Measurements from ENCODE around the gene SRGAP3. TPM values are rescaled to one million over a fixed set of nuclear protein-coding genes. Genes with fewer than 3 reads are reported as not detected.

The SRGAP3 gene
- total and polyA plus RNA-seq, 2 donors (not counting 1 experiment from before 2014, with no cell fraction given) = 1.4 to 1.5 TPM

- Histone ChIP-seq H3K9ac (ENCODE audit: low read length) (no peak overlapping the region), H3K9me3 (ENCODE audit: control extremely low read depth in 1 of 3, control insufficient read depth in 2 of 3, insufficient read depth in 1 of 3, low read length in 2 of 3) (no peaks in the 10 kb centered on the region), H3K79me2 (ENCODE audit: control insufficient read depth, insufficient read depth, low read length) (no peaks in the 10 kb centered on the region), H3K4me1 (ENCODE audit: control insufficient read depth in 2 of 2, insufficient read depth in 2 of 2, low read length in 2 of 2) (no peaks in the 10 kb centered on the region), H3K27ac (ENCODE audit: low read length in 2 of 2) (no peak overlapping the region), H3K4me2 (replicated peaks; ENCODE audit: low read depth, low read length, poor library complexity, severe bottlenecking) (no peak overlapping the region), H3K27me3 (replicated peaks in 1 of 4; ENCODE audit: control extremely low read depth in 1 of 4, control insufficient read depth in 3 of 4, insufficient read depth in 4 of 4, low read length in 3 of 4) (no peaks in the 10 kb centered on the region), H3K4me3 (ENCODE audit: control extremely low read depth in 1 of 5, extremely low read depth in 1 of 5, insufficient read depth in 1 of 5, low read depth in 2 of 5, low read length in 4 of 5) (no peak overlapping the region), H2AFZ (ENCODE audit: insufficient read depth, low read depth, low read length, poor library complexity, severe bottlenecking) (no peak overlapping the region), H4K20me1 (ENCODE audit: control insufficient read depth, insufficient read depth, low read length, poor library complexity, severe bottlenecking) (no peaks in the 10 kb centered on the region), H3K36me3 (replicated peaks in 1 of 2; ENCODE audit: control extremely low read depth in 1 of 2, control insufficient read depth in 1 of 2, extremely low read depth in 1 of 2, insufficient read depth in 2 of 2, low read length in 1 of 2) (no peaks in the 10 kb centered on the region)
- CTCF ChIA-PET = no interaction called here
- TF ChIP-seq, protein P1, sequence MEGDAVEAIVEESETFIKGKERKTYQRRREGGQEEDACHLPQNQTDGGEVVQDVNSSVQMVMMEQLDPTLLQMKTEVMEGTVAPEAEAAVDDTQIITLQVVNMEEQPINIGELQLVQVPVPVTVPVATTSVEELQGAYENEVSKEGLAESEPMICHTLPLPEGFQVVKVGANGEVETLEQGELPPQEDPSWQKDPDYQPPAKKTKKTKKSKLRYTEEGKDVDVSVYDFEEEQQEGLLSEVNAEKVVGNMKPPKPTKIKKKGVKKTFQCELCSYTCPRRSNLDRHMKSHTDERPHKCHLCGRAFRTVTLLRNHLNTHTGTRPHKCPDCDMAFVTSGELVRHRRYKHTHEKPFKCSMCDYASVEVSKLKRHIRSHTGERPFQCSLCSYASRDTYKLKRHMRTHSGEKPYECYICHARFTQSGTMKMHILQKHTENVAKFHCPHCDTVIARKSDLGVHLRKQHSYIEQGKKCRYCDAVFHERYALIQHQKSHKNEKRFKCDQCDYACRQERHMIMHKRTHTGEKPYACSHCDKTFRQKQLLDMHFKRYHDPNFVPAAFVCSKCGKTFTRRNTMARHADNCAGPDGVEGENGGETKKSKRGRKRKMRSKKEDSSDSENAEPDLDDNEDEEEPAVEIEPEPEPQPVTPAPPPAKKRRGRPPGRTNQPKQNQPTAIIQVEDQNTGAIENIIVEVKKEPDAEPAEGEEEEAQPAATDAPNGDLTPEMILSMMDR (IDR thresholded peaks at IDR 0.05) = no peak
- no peak for TF ChIP-seq EZH2 (IDR thresholded peaks at IDR 0.05; ENCODE audit: borderline replicate concordance, insufficient read depth, low read depth, low read length, poor library complexity, severe bottlenecking)
- Mint-ChIP-seq H3K9me3 (ENCODE audit: insufficient read depth) (no peaks in the 10 kb centered on the region), H3K27me3 (peaks cover 4% of the 10 kb centered on the region), H3K4me3 (no peak overlapping the region), H3K4me1 (no peaks in the 10 kb centered on the region), H3K27ac (no peak overlapping the region)
- 97% methylated on average over 5 of the region's 7 CpGs for WGBS (ENCODE audit: insufficient coverage)
- intact Hi-C loops (cut with micrococcal nuclease) = no loop called here
- DNase-seq = no peak
- POLR2A ChIA-PET = no interaction called here
- no peak for ATAC-seq (ENCODE audit: low read depth)
Measured at GRCh38 chr3:9045371-9045770, 204.1 kb downstream of the SRGAP3 start.

DNA sequence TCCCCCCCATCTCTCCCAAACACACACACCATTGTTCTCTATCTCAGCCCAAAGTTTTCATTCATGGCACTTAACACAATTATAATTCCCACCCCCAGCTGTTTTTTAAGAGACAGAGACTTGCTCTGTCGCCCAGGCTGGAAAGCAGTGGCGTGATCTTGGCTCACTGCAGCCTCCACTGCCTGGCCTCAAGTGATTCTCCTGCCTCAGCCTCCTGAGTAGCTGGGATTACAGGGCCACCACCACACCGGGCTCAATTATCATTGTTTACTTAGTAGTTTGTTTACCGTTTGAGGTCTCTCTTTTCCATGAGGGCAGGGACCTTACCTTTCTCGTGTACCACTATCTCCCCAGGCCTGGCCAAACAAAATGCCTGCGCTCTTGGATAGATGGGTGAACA lies 206.4 kb downstream of the SRGAP3 start:
- WGBS (ENCODE audit: insufficient coverage) = 76% methylated on average over 2 of the region's 6 CpGs

More for the DNA sequence above, 206.4 kb downstream of the SRGAP3 start:
- Histone ChIP-seq H4K20me1 (ENCODE audit: control insufficient read depth, insufficient read depth, low read length, poor library complexity, severe bottlenecking) (no peaks in the 10 kb centered on the region), H3K9me3 (ENCODE audit: control extremely low read depth in 1 of 3, control insufficient read depth in 2 of 3, insufficient read depth in 1 of 3, low read length in 2 of 3) (no peaks in the 10 kb centered on the region), H3K27me3 (replicated peaks in 1 of 4; ENCODE audit: control extremely low read depth in 1 of 4, control insufficient read depth in 3 of 4, insufficient read depth in 4 of 4, low read length in 3 of 4) (no peaks in the 10 kb centered on the region), H3K36me3 (replicated peaks in 1 of 2; ENCODE audit: control extremely low read depth in 1 of 2, control insufficient read depth in 1 of 2, extremely low read depth in 1 of 2, insufficient read depth in 2 of 2, low read length in 1 of 2) (no peaks in the 10 kb centered on the region), H3K4me1 (ENCODE audit: control insufficient read depth in 2 of 2, insufficient read depth in 2 of 2, low read length in 2 of 2) (no peaks in the 10 kb centered on the region), H3K4me3 (ENCODE audit: control extremely low read depth in 1 of 5, extremely low read depth in 1 of 5, insufficient read depth in 1 of 5, low read depth in 2 of 5, low read length in 4 of 5) (no peak overlapping the region), H3K4me2 (replicated peaks; ENCODE audit: low read depth, low read length, poor library complexity, severe bottlenecking) (no peak overlapping the region), H3K27ac (ENCODE audit: low read length in 2 of 2) (no peak overlapping the region), H2AFZ (ENCODE audit: insufficient read depth, low read depth, low read length, poor library complexity, severe bottlenecking) (no peak overlapping the region), H3K79me2 (ENCODE audit: control insufficient read depth, insufficient read depth, low read length) (no peaks in the 10 kb centered on the region), H3K9ac (ENCODE audit: low read length) (no peak overlapping the region)
- ChIA-PET CTCF (no interaction called here), POLR2A (no interaction called here)
- no peaks in the 10 kb centered on the region for H3K4me1 Mint-ChIP-seq
- H3K9me3 Mint-ChIP-seq (ENCODE audit: insufficient read depth) = no peaks in the 10 kb centered on the region
- peaks cover 4% of the 10 kb centered on the region for H3K27me3 Mint-ChIP-seq
- ATAC-seq (ENCODE audit: low read depth) (no peak), DNase-seq (no peak)
- TF ChIP-seq, protein P1 (IDR thresholded peaks at IDR 0.05) = no peak
- TF ChIP-seq EZH2 (IDR thresholded peaks at IDR 0.05; ENCODE audit: borderline replicate concordance, insufficient read depth, low read depth, low read length, poor library complexity, severe bottlenecking) = no peak
- no peak overlapping the region for H3K27ac Mint-ChIP-seq
- H3K4me3 Mint-ChIP-seq = no peak overlapping the region
- intact Hi-C loops (cut with micrococcal nuclease) = no loop called here

All from B cell (primary cell).